HepG2 (cell line): ENCODE measurements around the gene TSPAN11. TPM values are rescaled to one million over a fixed set of nuclear protein-coding genes. Genes with fewer than 3 reads are reported as not detected.

ENCODE experiments used
- ATAC-seq: fragments of 200-7000 bp; cut with Tn5 transposase; 3 replicates; pipeline ENCODE4 v1.9.1; 2020; ENCODE audit warnings: mild to moderate bottlenecking, moderate library complexity
- BruUV-seq: library from RNA; stranded (reverse); fragments of 400-500 nt; replicated peaks from 2 replicates; lab custom pipeline; 2021; lab: Mats Ljungman, UMichigan
- CTCF ChIA-PET: fragments of 300-600 bp; formaldehyde crosslinking; extraction: SDS; loops from one replicate; lab custom pipeline; 2021; ENCODE audit warnings: low total read pairs, inconsistent platforms, low intra/inter-chr PET ratio; lab: Yijun Ruan, JAX
- POLR2A ChIA-PET: fragments of 350-600 bp; sonication (Branson Sonifier 250); formaldehyde crosslinking; loops from one replicate; lab custom pipeline; 2020; ENCODE audit warnings: antibody characterized with exemption, inconsistent platforms; lab: Yijun Ruan, JAX
- DNase-seq: peaks from one replicate; pipeline ENCODE4 v3.0.0-alpha.2; 2015; ENCODE audit warnings: low spot score
- FAIRE-seq: peaks from 3 replicates; lab custom pipeline; 2011; peaks lifted over from hg19 to GRCh38; lab: Jason Lieb, UNC
- H2AFZ ChIP-seq: one replicate; pipeline ENCODE4 v1.6.1; 2011; ENCODE audit warnings: low read length, inconsistent platforms
- H3K27ac ChIP-seq: fragments of 300-600 bp; 3 replicates; pipeline ENCODE4 v1.8.0; 2011; ENCODE audit warnings: mixed run types, mild to moderate bottlenecking, mixed read lengths, low read length, inconsistent platforms; ENCODE audit not compliant: insufficient read depth; ENCODE audit errors: extremely low read length
- H3K27me3 ChIP-seq, 2 experiments: fragments of 200-600 bp in 1 of 2; 2 replicates in 1 of 2; 3 replicates in 1 of 2; pipeline versions ENCODE4 v1.6.0 to v1.8.0; 2011; ENCODE audit warnings: low read length in 2 of 2, mild to moderate bottlenecking in 2 of 2, moderate library complexity in 2 of 2, inconsistent platforms in 1 of 2; ENCODE audit not compliant: insufficient read depth in 2 of 2, control insufficient read depth in 1 of 2
- H3K36me3 ChIP-seq, 2 experiments: fragments of 200-600 bp in 1 of 2; replicated peaks in 1 of 2; 2 replicates in 1 of 2; 3 replicates in 1 of 2; pipeline versions ENCODE4 v1.5.1 to v1.8.0; 2011; ENCODE audit warnings: low read length in 2 of 2, inconsistent platforms in 1 of 2; ENCODE audit not compliant: insufficient read depth in 2 of 2, control insufficient read depth in 1 of 2
- H3K4me1 ChIP-seq: 2 replicates; pipeline ENCODE4 v1.5.1; 2012; ENCODE audit warnings: low read length, inconsistent platforms; ENCODE audit not compliant: insufficient read depth
- H3K4me2 ChIP-seq: 2 replicates; pipeline ENCODE4 v1.6.0; 2011; ENCODE audit warnings: low read depth, low read length, inconsistent platforms
- H3K4me3 ChIP-seq, 3 experiments: fragments of 200-600 bp in 1 of 3; sonication (generic), shearing (Covaris generic) in 1 of 3; replicated peaks in 1 of 3; 2 replicates each; pipeline ENCODE4 v1.5.1; 2011 to 2016; ENCODE audit warnings: low read length in 3 of 3, inconsistent platforms in 2 of 3, low read depth in 2 of 3, mild to moderate bottlenecking in 2 of 3, control low read depth in 1 of 3, mixed read lengths in 1 of 3; ENCODE audit not compliant: insufficient read depth in 1 of 3
- H3K79me2 ChIP-seq: one replicate; pipeline ENCODE4 v1.6.1; 2011; ENCODE audit warnings: low read length, inconsistent platforms; ENCODE audit not compliant: insufficient read depth
- H3K9ac ChIP-seq: 2 replicates; pipeline ENCODE4 v1.6.0; 2011; ENCODE audit warnings: mild to moderate bottlenecking, low read depth, low read length, inconsistent platforms; ENCODE audit not compliant: insufficient read depth
- H3K9me3 ChIP-seq: 2 replicates; pipeline ENCODE4 v1.5.1; 2012; ENCODE audit warnings: mild to moderate bottlenecking, low read length
- H4K20me1 ChIP-seq: 2 replicates; pipeline ENCODE4 v1.6.0; 2011; ENCODE audit warnings: inconsistent platforms, mild to moderate bottlenecking, low read length, moderate library complexity; ENCODE audit not compliant: insufficient read depth
- ELK4 ChIP-seq: sonication (generic); formaldehyde crosslinking; IDR thresholded peaks from 2 replicates; pipeline ENCODE4 v1.9.0; 2021; ENCODE audit warnings: missing genetic modification reagents, borderline replicate concordance
- ETV5 ChIP-seq: IDR thresholded peaks from 2 replicates; pipeline ENCODE4 v1.6.1; 2018; ENCODE audit warnings: missing biosample characterization, missing genetic modification reagents, inconsistent platforms, borderline replicate concordance
- FOSL2 ChIP-seq: sonication (generic); formaldehyde crosslinking; IDR thresholded peaks from 2 replicates; pipeline ENCODE4 v1.4.0; 2020; ENCODE audit warnings: missing genetic modification reagents
- HDAC6 ChIP-seq: fragments of 200-600 bp; sonication (generic); IDR thresholded peaks from 2 replicates; pipeline ENCODE4 v1.7.0; 2017; ENCODE audit warnings: mild to moderate bottlenecking, antibody characterized with exemption, low read length, low read depth
- HMG20A ChIP-seq: IDR thresholded peaks from 2 replicates; pipeline ENCODE4 v1.6.1; 2016; ENCODE audit warnings: borderline replicate concordance
- KLF11 ChIP-seq: IDR thresholded peaks from 2 replicates; pipeline ENCODE4 v1.6.1; 2016; ENCODE audit warnings: missing compliant biosample characterization
- MAFK ChIP-seq, 2 experiments: IDR thresholded peaks in 1 of 2; conservative IDR thresholded peaks in 1 of 2; 2 replicates each; pipeline ENCODE4 v1.6.1; 2011; ENCODE audit warnings: improper control_type of control experiment in 2 of 2, low read length in 2 of 2
- SP2 ChIP-seq: sonication (generic); formaldehyde crosslinking; IDR thresholded peaks from 2 replicates; pipeline ENCODE4 v1.5.1; 2020; ENCODE audit warnings: mild to moderate bottlenecking, missing genetic modification reagents
- TP53 ChIP-seq: sonication (generic); formaldehyde crosslinking; conservative IDR thresholded peaks from 2 replicates; pipeline ENCODE4 v1.4.0; 2020; ENCODE audit warnings: missing genetic modification reagents
- ZBTB44 ChIP-seq: sonication (generic); formaldehyde crosslinking; IDR thresholded peaks from 2 replicates; pipeline ENCODE4 v1.4.0; 2020; ENCODE audit warnings: missing genetic modification reagents
- ZNF224 ChIP-seq: sonication (generic); formaldehyde crosslinking; IDR thresholded peaks from 2 replicates; pipeline ENCODE4 v1.5.0; 2020; ENCODE audit warnings: mild to moderate bottlenecking, missing genetic modification reagents
- ZNF777 ChIP-seq: sonication (generic); formaldehyde crosslinking; IDR thresholded peaks from 2 replicates; pipeline ENCODE4 v1.4.0; 2020; ENCODE audit warnings: missing genetic modification reagents
- WGBS: methylation state at CpG from one replicate; pipeline ENCODE4 v1.1.6; 2017; ENCODE audit warnings: low lambda C conversion rate; 5-methylcytosine and 5-hydroxymethylcytosine counted together
- in situ Hi-C: cut with HindIII; loops from 2 replicates; pipeline ENCODE4 v1.10.0; 2017; ENCODE audit warnings: low pct_unique_long_range_greater_than_20kb; ENCODE audit not compliant: extremely low pct_ligation_motif_present
- intact Hi-C: fragments of 100-400 bp; cut with micrococcal nuclease; formaldehyde crosslinking; loops from one replicate; pipeline ENCODE4 v1.10.0; 2022; ENCODE audit not compliant: unreplicated experiment
- polyA plus RNA-seq, 8 experiments: library from polyadenylated mRNA; depleted of rRNA in 3 of 8; stranded (reverse) in 7 of 8; unstranded in 1 of 8; fragments of >200 nt; fragmentation: Illumina TruSeq in 4 of 8; extraction: Trizol in 4 of 8; gene quantifications; 2 replicates each; pipeline versions ENCODE4 v1.2.1 to v1.2.3, GENCODE V29; 2011 to 2016; ENCODE audit warnings: low read depth in 4 of 8, missing spikeins in 1 of 8, mixed read lengths in 1 of 8; ENCODE audit not compliant: insufficient read depth in 1 of 8
- total RNA-seq, 5 experiments: library from RNA; depleted of rRNA; stranded (reverse); fragments of >200 nt; fragmentation: Illumina TruSeq; extraction: Trizol; gene quantifications; 2 replicates each; pipeline ENCODE4 v1.2.3, GENCODE V29; 2016; ENCODE audit warnings: low read depth in 1 of 5

TSPAN11 gene
- total and polyA plus RNA-seq, 2 of the 13 experiments (the other 11 are each of a cell fraction or from before 2014, with no cell fraction given): 0.01 to 0.07 TPM

DNA sequence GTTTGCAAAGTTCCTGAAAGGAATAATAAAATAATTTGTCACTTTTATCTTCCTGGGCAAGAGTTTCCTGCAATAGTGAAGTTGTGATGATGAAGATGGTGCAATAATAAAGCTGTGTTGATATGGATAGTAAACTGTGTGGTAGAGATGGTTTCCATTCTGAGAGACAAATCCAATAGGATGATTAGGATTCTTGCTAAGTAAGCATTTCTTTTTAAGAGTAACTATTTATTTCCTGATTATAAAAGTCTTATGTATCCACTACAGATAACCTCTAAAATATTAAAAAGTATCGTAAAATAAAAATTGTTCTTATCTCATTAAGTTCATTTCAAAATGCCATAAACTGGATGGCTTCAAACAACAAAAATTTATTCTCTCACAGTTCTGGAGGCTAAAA lies 28.7 kb downstream of the TSPAN11 start:
- peaks cover 1 to 3% of the 10 kb centered on the region in 2 experiments; a peak in 3 of 5 replicates for H3K27me3 ChIP-seq
- in situ Hi-C loops: no loop called here
- no peak overlapping the region for H3K27ac ChIP-seq
- TF ChIP-seq HDAC6 (no peak), MAFK (conservative IDR thresholded peaks at IDR 0.05 in 1 of 2, IDR thresholded peaks at IDR 0.05 in 1 of 2; ENCODE audit: low read length in 2 of 2) (peak in 1 of 2 experiments; percentile 62; a peak in 2 of 4 replicates)
- ChIA-PET CTCF (no interaction called here), POLR2A (no interaction called here)
- H3K79me2 ChIP-seq: no peaks in the 10 kb centered on the region
- no peaks in the 10 kb centered on the region for H4K20me1 ChIP-seq
- H3K4me3 ChIP-seq: no peak overlapping the region
- no peaks in the 10 kb centered on the region for H3K4me1 ChIP-seq
- intact Hi-C loops: no loop called here
- no peak overlapping the region for H3K9ac ChIP-seq
- BruUV-seq: no TSS peak
- H3K4me2 ChIP-seq: no peak overlapping the region
- no peak for DNase-seq
- FAIRE-seq: no peak
- no peak for ATAC-seq
- H3K9me3 ChIP-seq: no peaks in the 10 kb centered on the region
- no peaks in the 10 kb centered on the region for H3K36me3 ChIP-seq
- no peak overlapping the region for H2AFZ ChIP-seq
- WGBS: 85% methylated on average over 1 of the region's 1 CpG

DNA sequence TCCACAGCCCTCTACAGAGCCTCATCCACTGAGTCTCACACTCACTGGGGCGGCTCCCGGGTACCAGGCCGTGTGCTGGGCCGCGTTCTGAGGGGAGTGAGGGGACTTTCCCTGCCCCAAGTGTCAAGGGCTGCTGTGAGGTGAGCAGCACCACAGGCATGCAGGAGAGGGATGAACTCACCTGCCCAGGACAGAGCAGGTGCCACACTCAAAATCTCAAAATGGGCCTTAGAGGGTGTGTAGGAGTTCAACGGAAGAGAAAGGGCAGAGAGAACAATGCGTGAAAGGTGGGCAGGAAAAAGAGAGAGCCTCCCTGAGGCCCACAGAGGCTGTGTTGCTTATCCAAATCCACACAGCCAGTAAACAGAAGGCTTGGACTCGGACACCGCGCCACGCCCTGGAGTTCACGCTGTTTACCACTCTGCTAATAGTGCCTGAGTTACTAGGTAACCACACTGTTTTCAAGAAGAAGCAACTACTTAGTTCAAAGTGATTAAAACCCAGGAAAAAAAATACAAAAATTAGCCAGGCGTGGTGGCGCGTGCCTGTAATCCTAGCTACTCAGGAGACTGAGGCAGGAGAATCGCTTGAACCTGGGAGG lies 32.7 kb downstream of the TSPAN11 start:
- WGBS: 37% methylated on average over 11 of the region's 16 CpGs
- CTCF ChIA-PET: no interaction called here
- no peaks in the 10 kb centered on the region for H4K20me1 ChIP-seq
- DNase-seq (no peak), ATAC-seq (no peak), FAIRE-seq (no peak)
- no peak for TF ChIP-seq MAFK (conservative IDR thresholded peaks at IDR 0.05 in 1 of 2, IDR thresholded peaks at IDR 0.05 in 1 of 2; ENCODE audit: low read length in 2 of 2)
- no peak for TF ChIP-seq ZBTB44 (CRISPR knock-in tag)
- TF ChIP-seq KLF11: no peak
- TF ChIP-seq TP53 (CRISPR knock-in tag): no peak
- TF ChIP-seq FOSL2: no peak
- TF ChIP-seq HMG20A: no peak
- TF ChIP-seq ZNF777 (CRISPR knock-in tag): no peak
- no peak for TF ChIP-seq ETV5 (CRISPR knock-in tag)
- TF ChIP-seq SP2 (CRISPR knock-in tag): no peak
- no peak for TF ChIP-seq ELK4
- no peak for TF ChIP-seq ZNF224 (CRISPR knock-in tag)
- no peaks in the 10 kb centered on the region for H3K9me3 ChIP-seq
- POLR2A ChIA-PET: no interaction called here
- no peaks in the 10 kb centered on the region for H3K36me3 ChIP-seq
- H2AFZ ChIP-seq: no peak overlapping the region
- in situ Hi-C loops (no loop called here), intact Hi-C loops (no loop called here)
- no peaks in the 10 kb centered on the region for H3K4me1 ChIP-seq
- H3K4me2 ChIP-seq: no peak overlapping the region
- BruUV-seq: no TSS peak
- H3K27ac ChIP-seq: no peak overlapping the region
- no peaks in the 10 kb centered on the region for H3K79me2 ChIP-seq
- H3K9ac ChIP-seq: no peak overlapping the region
- no peak overlapping the region for H3K4me3 ChIP-seq
- peaks cover 4 to 10% of the 10 kb centered on the region in 2 experiments; a peak in 3 of 5 replicates for H3K27me3 ChIP-seq
